A549 (cell line): ENCODE data around the gene LHB. TPM values are rescaled to one million over a fixed set of nuclear protein-coding genes. Genes with fewer than 3 reads are reported as not detected.

Experiments
- ATAC-seq, 2 experiments: fragments of 200-7000 bp in 1 of 2; fragments of >200 bp in 1 of 2; cut with Nextera tagmentation in 1 of 2; cut with Tn5 transposase in 1 of 2; 3 replicates each; pipeline versions ENCODE4 v1.8.0 to v1.9.1; 2018 to 2020; ENCODE audit warnings: mild to moderate bottlenecking in 1 of 2, moderate library complexity in 1 of 2
- CTCF ChIA-PET: fragments of 300-600 bp; sonication (Branson Sonifier 250); formaldehyde crosslinking; extraction: SDS; loops from one replicate; lab custom pipeline; 2021; ENCODE audit warnings: antibody characterized with exemption, inconsistent platforms; lab: Yijun Ruan, JAX
- POLR2A ChIA-PET: fragments of 350-600 bp; formaldehyde crosslinking; extraction: SDS; loops from one replicate; lab custom pipeline; 2021; ENCODE audit warnings: antibody characterized with exemption, inconsistent platforms; lab: Yijun Ruan, JAX
- DNase-seq, 2 experiments: peaks; one replicate each; pipeline versions ENCODE4 v3.0.0 to v3.0.0-alpha.2; 2011 to 2016; ENCODE audit warnings: low read depth in 1 of 2, low spot score in 1 of 2
- FAIRE-seq: peaks from 2 replicates; lab custom pipeline; 2011; peaks lifted over from hg19 to GRCh38; lab: Jason Lieb, UNC
- H3K27ac ChIP-seq, 2 experiments: fragments of >200 bp; sonication (Bioruptor Twin); formaldehyde crosslinking; 3 replicates each; pipeline ENCODE4 v1.5.1; 2016 to 2017
- H3K4me1 ChIP-seq: fragments of >200 bp; sonication (Bioruptor Twin); formaldehyde crosslinking; 3 replicates; pipeline ENCODE4 v1.6.1; 2016
- H3K4me2 ChIP-seq: fragments of >200 bp; sonication (Bioruptor Twin); formaldehyde crosslinking; 3 replicates; pipeline ENCODE4 v1.6.1; 2016
- H3K4me3 ChIP-seq: fragments of >200 bp; sonication (Bioruptor Twin); formaldehyde crosslinking; 3 replicates; pipeline ENCODE4 v1.5.1; 2016
- H3K9me3 ChIP-seq: fragments of >200 bp; sonication (Bioruptor Twin); formaldehyde crosslinking; 3 replicates; pipeline ENCODE4 v1.6.1; 2016
- ATOH8 ChIP-seq: fragments of 250-450 bp; sonication (Bioruptor Pico); IDR thresholded peaks from 2 replicates; pipeline ENCODE4 v1.5.0; 2020; ENCODE audit warnings: low read depth, mild to moderate bottlenecking, moderate library complexity
- BCL3 ChIP-seq: fragments of >200 bp; sonication (Bioruptor Twin); formaldehyde crosslinking; IDR thresholded peaks from 3 replicates; pipeline ENCODE4 v1.6.1; 2016
- CHD4 ChIP-seq: fragments of 200-600 bp; sonication (generic); IDR thresholded peaks from 2 replicates; pipeline ENCODE4 v1.6.1; 2016; ENCODE audit warnings: antibody characterized with exemption, mild to moderate bottlenecking, borderline replicate concordance
- EHF ChIP-seq: fragments of 250-450 bp; sonication (Bioruptor Pico); IDR thresholded peaks from 2 replicates; pipeline ENCODE4 v1.5.0; 2020; ENCODE audit warnings: mild to moderate bottlenecking
- EHMT2 ChIP-seq: fragments of 200-600 bp; sonication (generic); IDR thresholded peaks from 2 replicates; pipeline ENCODE4 v1.6.1; 2016; ENCODE audit warnings: antibody characterized with exemption, low read depth, mild to moderate bottlenecking, moderate library complexity
- FOSB ChIP-seq: fragments of 250-450 bp; sonication (Bioruptor Pico); IDR thresholded peaks from 2 replicates; pipeline ENCODE4 v1.5.0; 2020; ENCODE audit warnings: mild to moderate bottlenecking, moderate library complexity
- FOXS1 ChIP-seq: fragments of 250-450 bp; sonication (Bioruptor Pico); IDR thresholded peaks from 2 replicates; pipeline ENCODE4 v1.5.0; 2020; ENCODE audit warnings: mild to moderate bottlenecking, moderate library complexity
- GATA3 ChIP-seq: IDR thresholded peaks from 2 replicates; pipeline ENCODE4 v1.6.1; 2012; ENCODE audit warnings: borderline replicate concordance
- HOXB5 ChIP-seq: fragments of 250-450 bp; sonication (Bioruptor Pico); IDR thresholded peaks from 2 replicates; pipeline ENCODE4 v1.5.0; 2020; ENCODE audit warnings: mild to moderate bottlenecking, moderate library complexity
- JUN ChIP-seq, 2 experiments: fragments of >200 bp; sonication (Bioruptor Twin); formaldehyde crosslinking; IDR thresholded peaks; 2 replicates in 1 of 2; 3 replicates in 1 of 2; pipeline ENCODE4 v1.6.1; 2016 to 2017
- NR3C1 ChIP-seq: fragments of >200 bp; sonication (Bioruptor Twin); formaldehyde crosslinking; IDR thresholded peaks from 3 replicates; pipeline ENCODE4 v1.6.1; 2017
- PBX3 ChIP-seq: IDR thresholded peaks from 2 replicates; pipeline ENCODE4 v1.6.1; 2012
- POLR2AphosphoS2 ChIP-seq: conservative IDR thresholded peaks from 2 replicates; pipeline ENCODE4 v1.6.1; 2012; ENCODE audit warnings: low read length, improper control_type of control experiment, inconsistent platforms
- RAD21 ChIP-seq, 2 experiments: fragments of >200 bp in 1 of 2; sonication (Bioruptor Twin) in 1 of 2; formaldehyde crosslinking in 1 of 2; IDR thresholded peaks in 1 of 2; conservative IDR thresholded peaks in 1 of 2; 2 replicates in 1 of 2; 3 replicates in 1 of 2; pipeline ENCODE4 v1.6.1; 2012 to 2018; ENCODE audit warnings: inconsistent platforms in 1 of 2
- RARB ChIP-seq: fragments of 250-450 bp; sonication (Bioruptor Pico); IDR thresholded peaks from 2 replicates; pipeline ENCODE4 v1.8.0; 2021; ENCODE audit warnings: mild to moderate bottlenecking, moderate library complexity
- SMC3 ChIP-seq: fragments of >200 bp; sonication (Bioruptor Twin); formaldehyde crosslinking; IDR thresholded peaks from 3 replicates; pipeline ENCODE4 v1.6.1; 2018; ENCODE audit warnings: inconsistent platforms
- USF2 ChIP-seq: fragments of 450-650 bp; IDR thresholded peaks from 2 replicates; pipeline ENCODE4 v1.6.1; 2014; ENCODE audit warnings: antibody characterized with exemption
- ZNF302 ChIP-seq: fragments of 250-450 bp; sonication (Bioruptor Pico); IDR thresholded peaks from 2 replicates; pipeline ENCODE4 v1.9.0; 2021; ENCODE audit warnings: inconsistent platforms, mild to moderate bottlenecking, moderate library complexity
- WGBS: methylation state at CpG from one replicate; pipeline ENCODE4 v1.1.6; 2017; ENCODE audit errors: missing lambda C conversion rate; 5-methylcytosine and 5-hydroxymethylcytosine counted together
- polyA plus RNA-seq, 4 experiments: library from polyadenylated mRNA; depleted of rRNA in 3 of 4; stranded (reverse); fragments of >200 nt; fragmentation: RNase III in 1 of 4; extraction: RNeasy Plus Mini Kit Qiagen cat#74134 plus additional on column Dnase treatment in 1 of 4; gene quantifications; 2 replicates in 3 of 4; 3 replicates in 1 of 4; pipeline ENCODE4 v1.2.3, GENCODE V29; 2011 to 2017
- TF ChIP-seq, protein P1 (sequence below): IDR thresholded peaks from 2 replicates; pipeline ENCODE4 v1.6.1; 2012; ENCODE audit warnings: low read depth, borderline replicate concordance
- TF ChIP-seq, protein P2 (sequence below): fragments of >200 bp; sonication (Bioruptor Twin); formaldehyde crosslinking; IDR thresholded peaks from 3 replicates; pipeline ENCODE4 v1.5.1; 2016
- TF ChIP-seq, protein P3 (sequence below): IDR thresholded peaks from 2 replicates; pipeline ENCODE4 v1.6.1; 2012

The LHB gene
- polyA plus RNA-seq, 2 of the 4 experiments (the other 2 are of a cell fraction) = 0.22 TPM; not detected in 1

DNA sequence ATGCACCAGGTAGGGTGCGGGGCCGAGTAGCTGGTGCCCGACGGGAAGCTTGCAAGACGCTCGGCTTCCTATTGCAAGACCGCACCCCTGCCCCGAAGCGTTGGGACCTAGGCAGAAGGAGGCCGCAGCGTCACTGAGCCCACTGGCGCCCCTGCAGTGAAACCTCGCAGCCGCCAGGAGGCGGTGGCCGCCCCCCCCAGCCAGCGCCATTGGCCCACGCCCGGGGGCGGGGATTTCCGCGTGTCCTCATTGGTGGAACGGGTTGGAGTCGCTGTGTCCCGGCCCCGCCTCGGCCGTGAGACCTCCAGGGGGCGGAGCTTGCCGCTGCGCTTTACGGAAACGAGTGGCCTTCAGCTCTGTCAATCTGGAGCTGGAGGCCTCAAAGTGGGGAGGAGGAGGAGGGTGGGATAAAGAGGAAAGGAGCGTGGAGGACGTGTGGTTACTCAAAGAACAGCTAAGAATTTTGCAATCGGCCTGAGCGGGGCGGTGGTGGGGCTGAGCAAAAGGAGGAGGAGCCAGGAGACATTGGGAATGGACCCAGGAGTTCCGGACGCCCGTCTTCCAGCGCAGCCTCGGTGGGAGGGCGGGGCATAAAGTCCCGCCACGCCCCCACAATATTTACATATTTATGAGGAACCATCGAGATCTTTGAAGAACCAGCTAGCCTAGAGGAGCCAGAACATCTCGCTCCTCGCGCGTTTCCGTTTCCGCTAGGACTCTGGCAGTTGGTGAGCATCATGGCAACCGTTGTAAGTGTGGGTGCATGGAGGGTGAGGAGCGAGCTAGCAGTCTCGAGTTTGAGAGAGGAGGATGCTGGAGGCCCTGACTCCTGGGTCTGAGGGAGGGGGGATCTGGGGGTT is 23.5 kb downstream of the LHB start, which contains the start of the genes GYS1 and RUVBL2 (continued):
- TF ChIP-seq ATOH8 (CRISPR knock-in tag) (no peak), ZNF302 (CRISPR knock-in tag) (no peak), NR3C1 (no peak), CHD4 (no peak), EHF (CRISPR knock-in tag) (no peak), EHMT2 (no peak), GATA3 (no peak), FOSB (no peak), HOXB5 (CRISPR knock-in tag) (no peak), RAD21 (conservative IDR thresholded peaks at IDR 0.05 in 1 of 2, IDR thresholded peaks at IDR 0.05 in 1 of 2) (peak in 1 of 2 experiments; percentile 39; a peak in 2 of 5 replicates), POLR2AphosphoS2 (no peak), BCL3 (peak; percentile 56; the same call in 2 of the 3 replicates), SMC3 (peak; percentile 65; the same call in 2 of the 3 replicates), PBX3 (peak; percentile 93), RARB (CRISPR knock-in tag) (no peak), FOXS1 (CRISPR knock-in tag) (no peak)
- TF ChIP-seq, protein P1, sequence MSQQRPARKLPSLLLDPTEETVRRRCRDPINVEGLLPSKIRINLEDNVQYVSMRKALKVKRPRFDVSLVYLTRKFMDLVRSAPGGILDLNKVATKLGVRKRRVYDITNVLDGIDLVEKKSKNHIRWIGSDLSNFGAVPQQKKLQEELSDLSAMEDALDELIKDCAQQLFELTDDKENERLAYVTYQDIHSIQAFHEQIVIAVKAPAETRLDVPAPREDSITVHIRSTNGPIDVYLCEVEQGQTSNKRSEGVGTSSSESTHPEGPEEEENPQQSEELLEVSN = peak; percentile 38; the same call in 1 of the 2 replicates
- TF ChIP-seq, protein P2, sequence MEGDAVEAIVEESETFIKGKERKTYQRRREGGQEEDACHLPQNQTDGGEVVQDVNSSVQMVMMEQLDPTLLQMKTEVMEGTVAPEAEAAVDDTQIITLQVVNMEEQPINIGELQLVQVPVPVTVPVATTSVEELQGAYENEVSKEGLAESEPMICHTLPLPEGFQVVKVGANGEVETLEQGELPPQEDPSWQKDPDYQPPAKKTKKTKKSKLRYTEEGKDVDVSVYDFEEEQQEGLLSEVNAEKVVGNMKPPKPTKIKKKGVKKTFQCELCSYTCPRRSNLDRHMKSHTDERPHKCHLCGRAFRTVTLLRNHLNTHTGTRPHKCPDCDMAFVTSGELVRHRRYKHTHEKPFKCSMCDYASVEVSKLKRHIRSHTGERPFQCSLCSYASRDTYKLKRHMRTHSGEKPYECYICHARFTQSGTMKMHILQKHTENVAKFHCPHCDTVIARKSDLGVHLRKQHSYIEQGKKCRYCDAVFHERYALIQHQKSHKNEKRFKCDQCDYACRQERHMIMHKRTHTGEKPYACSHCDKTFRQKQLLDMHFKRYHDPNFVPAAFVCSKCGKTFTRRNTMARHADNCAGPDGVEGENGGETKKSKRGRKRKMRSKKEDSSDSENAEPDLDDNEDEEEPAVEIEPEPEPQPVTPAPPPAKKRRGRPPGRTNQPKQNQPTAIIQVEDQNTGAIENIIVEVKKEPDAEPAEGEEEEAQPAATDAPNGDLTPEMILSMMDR = peak; percentile 82
- TF ChIP-seq, protein P3, sequence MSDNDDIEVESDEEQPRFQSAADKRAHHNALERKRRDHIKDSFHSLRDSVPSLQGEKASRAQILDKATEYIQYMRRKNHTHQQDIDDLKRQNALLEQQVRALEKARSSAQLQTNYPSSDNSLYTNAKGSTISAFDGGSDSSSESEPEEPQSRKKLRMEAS = peak; percentile 83
- TF ChIP-seq, all 56 proteins: peak for 15

- 4% methylated on average over 20 of the region's 20 CpGs for WGBS
- DNase-seq = no peak
- POLR2A ChIA-PET = interaction anchor here (0.6 to 1.9 kb wide), 19 partner anchors 9 to 350 kb away, joined by 3 to 16 read pairs (median 6); partner anchors contain the start of genes FTL, NUCB1 and PPP1R15A
- peak overlapping the region; percentile 93 for H3K4me2 ChIP-seq
- no peak for TF ChIP-seq USF2
- TF ChIP-seq JUN (IDR thresholded peaks at IDR 0.05) = 0 out of 5 replicates have a peak, but pooled peaks of 1 of the 2 experiments have one; percentile 10
- TF ChIP-seq, all 56 proteins: peak for 1
- CTCF ChIA-PET = interaction anchor here (0.6 to 14.7 kb wide), 49 partner anchors 15 to 1676 kb away, joined by 3 to 408 read pairs (median 5); partner anchors contain the start of genes BAX, CGB2, CGB7 and FTL
- Histone ChIP-seq H3K4me3 (peak overlapping the region; percentile 73), H3K27ac (peak overlapping the region; percentile 76 to 87), H3K9me3 (no peaks in the 10 kb centered on the region), H3K4me1 (peaks cover 20% of the 10 kb centered on the region)
- no peak for FAIRE-seq
- peak; percentile 2 to 17 for ATAC-seq
Measured at GRCh38 chr19:48992581-48993174, 24.2 kb downstream of the LHB start.
